Measurements from ENCODE around the gene ZNF281. TPM values are rescaled to one million over a fixed set of nuclear protein-coding genes. Genes with fewer than 3 reads are reported as not detected.

ZNF281 gene
- total and polyA plus RNA-seq, 2 of the 4 experiments (the other 2 are of a cell fraction), result 7.0 to 37.5 TPM

GRCh38 chr1:200401708-200402107, 8.1 kb downstream of the ZNF281 start:
- Histone ChIP-seq H3K79me1 (ENCODE audit: low read depth in 1 of 2, low read length in 2 of 2) (peaks cover 4 to 15% of the 10 kb centered on the region in 2 experiments; a peak in 3 of 4 replicates), H3K27ac (ENCODE audit: insufficient read depth, low read length) (no peak overlapping the region), H4K8ac (ENCODE audit: low read depth in 2 of 2, low read length in 2 of 2) (no peak overlapping the region), H4K20me1 (ENCODE audit: insufficient read depth, low read length) (peaks cover 9% of the 10 kb centered on the region; the same call in 1 of the 2 replicates), H2BK15ac (ENCODE audit: low read depth, low read length) (no peak overlapping the region), H3K18ac (ENCODE audit: low read depth, low read length) (no peak overlapping the region), H3K23ac (ENCODE audit: low read depth, low read length) (no peak overlapping the region), H3K36me3 (ENCODE audit: control insufficient read depth, insufficient read depth, low read length) (peaks cover 3% of the 10 kb centered on the region), H3K4me3 (ENCODE audit: insufficient read depth, low read depth, low read length) (no peak overlapping the region), H3K4me1 (ENCODE audit: control insufficient read depth, insufficient read depth, low read length) (no peaks in the 10 kb centered on the region; the same call in 1 of the 2 replicates), H3K9ac (ENCODE audit: low read depth, low read length) (no peak overlapping the region), H3K27me3 (ENCODE audit: control insufficient read depth, insufficient read depth, low read length) (no peaks in the 10 kb centered on the region), H3K4ac (ENCODE audit: low read depth, low read length) (no peak overlapping the region), H3K56ac (ENCODE audit: extremely low read depth, insufficient read depth, low read length) (no peak overlapping the region), H2AK9ac (replicated peaks; ENCODE audit: low read depth, low read length, poor library complexity) (no peak overlapping the region), H3K14ac (replicated peaks; ENCODE audit: low read depth, low read length) (no peak overlapping the region), H4K91ac (ENCODE audit: insufficient read depth, low read depth, low read length) (no peak overlapping the region), H3K9me1 (ENCODE audit: insufficient read depth, low read length) (no peaks in the 10 kb centered on the region), H3K4me2 (ENCODE audit: low read depth, low read length) (peak overlapping the region; percentile 80), H2AK5ac (ENCODE audit: low read depth, low read length) (no peak overlapping the region), H2BK20ac (ENCODE audit: low read depth, low read length) (no peak overlapping the region), H4K5ac (ENCODE audit: low read depth, low read length) (no peak overlapping the region), H2BK120ac (ENCODE audit: low read depth, low read length) (no peak overlapping the region), H3K9me3 (ENCODE audit: control insufficient read depth, insufficient read depth, low read length) (no peaks in the 10 kb centered on the region), H2BK5ac (ENCODE audit: low read depth, low read length, poor library complexity, severe bottlenecking) (peak overlapping the region; percentile 70), H2AFZ (replicated peaks; ENCODE audit: low read length, poor library complexity) (no peak overlapping the region)
- no CpG with 5 or more reads among the region's 1 CpG for WGBS, 2 experiments (ENCODE audit: extremely low coverage in 2 of 2, insufficient read length in 1 of 2)
- ATAC-seq (ENCODE audit: low read depth) (peak; percentile 24; the same call in 1 of the 2 replicates), DNase-seq (no peak)
- TF ChIP-seq POLR2A (IDR thresholded peaks at IDR 0.05; ENCODE audit: low read depth, low read length) (no peak), ELK1 (IDR thresholded peaks at IDR 0.05; ENCODE audit: borderline replicate concordance, low read depth, low read length) (no peak), MAZ (IDR thresholded peaks at IDR 0.05; ENCODE audit: borderline replicate concordance, low read depth, low read length) (no peak), CEBPB (IDR thresholded peaks at IDR 0.05; ENCODE audit: low read depth, low read length) (no peak), CHD1 (IDR thresholded peaks at IDR 0.05; ENCODE audit: low read depth, low read length) (no peak), SMC3 (IDR thresholded peaks at IDR 0.05; ENCODE audit: low read depth, low read length) (no peak), RAD21 (IDR thresholded peaks at IDR 0.05; ENCODE audit: low read length) (no peak), MAFK (IDR thresholded peaks at IDR 0.05; ENCODE audit: low read depth, low read length) (no peak), BHLHE40 (IDR thresholded peaks at IDR 0.05; ENCODE audit: low read depth, low read length) (no peak), FOS (IDR thresholded peaks at IDR 0.05; ENCODE audit: low read depth, low read length) (no peak), NFE2L2 (IDR thresholded peaks at IDR 0.05; ENCODE audit: low read depth, low read length) (no peak), USF2 (IDR thresholded peaks at IDR 0.05; ENCODE audit: low read depth, low read length) (no peak), CTCF (conservative IDR thresholded peaks at IDR 0.05; ENCODE audit: low read depth, low read length) (no peak), RFX5 (IDR thresholded peaks at IDR 0.05; ENCODE audit: low read depth, low read length) (no peak), MXI1 (IDR thresholded peaks at IDR 0.05; ENCODE audit: borderline replicate concordance, low read depth, low read length) (no peak), RCOR1 (IDR thresholded peaks at IDR 0.05; ENCODE audit: insufficient replicate concordance, low read length) (no peak)
- dilution Hi-C loops (cut with HindIII; ENCODE audit: low sequenced_read_pairs, unreplicated experiment), result no loop called here
- in situ Hi-C loops (cut with MboI; ENCODE audit: low sequenced_read_pairs), result no loop called here
- POLR2A ChIA-PET (ENCODE audit: unreplicated experiment), result no interaction called here
- BruUV-seq (replicated peaks), result no TSS peak
- CTCF ChIA-PET, result interaction anchor here (0.5 to 0.6 kb wide), 2 partner anchors 58 to 147 kb away, joined by 3 read pairs; no protein-coding TSS in a partner anchor
- intact Hi-C loops (cut with micrococcal nuclease), result loop anchor here (5.0 to 10.0 kb wide), 3 partner anchors 84 to 717 kb away; no protein-coding TSS in a partner anchor
